Astrocyte (in vitro differentiated cells and primary cell): ENCODE data around the gene AATF. TPM values are rescaled to one million over a fixed set of nuclear protein-coding genes. Genes with fewer than 3 reads are reported as not detected.

ENCODE experiments used
- DNase-seq: peaks from one replicate; pipeline ENCODE4 v3.0.0-alpha.2; 2010; ENCODE audit warnings: low read depth
- FAIRE-seq: peaks from 2 replicates; lab custom pipeline; 2011; peaks lifted over from hg19 to GRCh38; lab: Jason Lieb, UNC
- H2AFZ ChIP-seq: 2 replicates; pipeline ENCODE4 v1.6.0; 2012; ENCODE audit warnings: low read depth, low read length, inconsistent platforms
- H3K27ac ChIP-seq: 2 replicates; pipeline ENCODE4 v1.5.1; 2011; ENCODE audit warnings: low read depth, low read length, inconsistent platforms
- H3K27me3 ChIP-seq: 2 replicates; pipeline ENCODE4 v1.6.0; 2011; ENCODE audit warnings: low read length, inconsistent platforms; ENCODE audit not compliant: insufficient read depth
- H3K36me3 ChIP-seq: 2 replicates; pipeline ENCODE4 v1.5.1; 2011; ENCODE audit warnings: low read length, inconsistent platforms; ENCODE audit not compliant: insufficient read depth
- H3K4me1 ChIP-seq: 2 replicates; pipeline ENCODE4 v1.5.1; 2011; ENCODE audit warnings: low read length, inconsistent platforms; ENCODE audit not compliant: insufficient read depth
- H3K4me2 ChIP-seq: 2 replicates; pipeline ENCODE4 v1.6.0; 2012; ENCODE audit warnings: low read length, inconsistent platforms
- H3K4me3 ChIP-seq: 2 replicates; pipeline ENCODE4 v1.5.1; 2011; ENCODE audit warnings: low read depth, mild to moderate bottlenecking, low read length, inconsistent platforms; ENCODE audit not compliant: insufficient read depth
- H3K79me2 ChIP-seq: 2 replicates; pipeline ENCODE4 v1.6.0; 2012; ENCODE audit warnings: mild to moderate bottlenecking, low read length, inconsistent platforms; ENCODE audit not compliant: insufficient read depth
- H3K9ac ChIP-seq: 2 replicates; pipeline ENCODE4 v1.6.0; 2012; ENCODE audit warnings: mild to moderate bottlenecking, low read length, inconsistent platforms
- H3K9me3 ChIP-seq: 2 replicates; pipeline ENCODE4 v1.5.1; 2012; ENCODE audit warnings: low read depth, mild to moderate bottlenecking, low read length, inconsistent platforms; ENCODE audit not compliant: insufficient read depth
- H4K20me1 ChIP-seq: 2 replicates; pipeline ENCODE4 v1.6.0; 2012; ENCODE audit warnings: low read length, inconsistent platforms; ENCODE audit not compliant: insufficient read depth
- H3K27ac Mint-ChIP-seq: one replicate; pipeline ENCODE4 v1.8.0; 2021; ENCODE audit warnings: mild to moderate bottlenecking, mixed read lengths; ENCODE audit not compliant: unreplicated experiment
- H3K27me3 Mint-ChIP-seq: one replicate; pipeline ENCODE4 v1.8.0; 2021; ENCODE audit warnings: low read depth, mixed read lengths; ENCODE audit not compliant: unreplicated experiment
- H3K36me3 Mint-ChIP-seq: one replicate; pipeline ENCODE4 v1.8.0; 2021; ENCODE audit warnings: low read depth, mixed read lengths; ENCODE audit not compliant: unreplicated experiment
- H3K4me1 Mint-ChIP-seq: one replicate; pipeline ENCODE4 v1.8.0; 2021; ENCODE audit warnings: low read depth, mixed read lengths; ENCODE audit not compliant: unreplicated experiment
- H3K4me3 Mint-ChIP-seq: one replicate; pipeline ENCODE4 v1.8.0; 2021; ENCODE audit warnings: mild to moderate bottlenecking, moderate library complexity, mixed read lengths; ENCODE audit not compliant: unreplicated experiment
- H3K9me3 Mint-ChIP-seq: one replicate; pipeline ENCODE4 v1.8.0; 2021; ENCODE audit warnings: mild to moderate bottlenecking, mixed read lengths; ENCODE audit not compliant: unreplicated experiment
- EZH2 ChIP-seq: IDR thresholded peaks from 2 replicates; pipeline ENCODE4 v1.6.1; 2012; ENCODE audit warnings: mild to moderate bottlenecking, low read length, inconsistent platforms; ENCODE audit not compliant: insufficient read depth
- total RNA-seq: library from RNA; stranded (reverse); gene quantifications from 2 replicates; pipeline ENCODE4 v1.2.1, GENCODE V29; 2021
- TF ChIP-seq, protein P1 (sequence below): IDR thresholded peaks from 2 replicates; pipeline ENCODE4 v1.5.1; 2011; ENCODE audit warnings: low read depth, mild to moderate bottlenecking, inconsistent platforms, low read length, moderate library complexity; ENCODE audit not compliant: insufficient read depth

Gene AATF
- total RNA-seq, 1 donor from 2014 or later = 47.1 TPM

DNA sequence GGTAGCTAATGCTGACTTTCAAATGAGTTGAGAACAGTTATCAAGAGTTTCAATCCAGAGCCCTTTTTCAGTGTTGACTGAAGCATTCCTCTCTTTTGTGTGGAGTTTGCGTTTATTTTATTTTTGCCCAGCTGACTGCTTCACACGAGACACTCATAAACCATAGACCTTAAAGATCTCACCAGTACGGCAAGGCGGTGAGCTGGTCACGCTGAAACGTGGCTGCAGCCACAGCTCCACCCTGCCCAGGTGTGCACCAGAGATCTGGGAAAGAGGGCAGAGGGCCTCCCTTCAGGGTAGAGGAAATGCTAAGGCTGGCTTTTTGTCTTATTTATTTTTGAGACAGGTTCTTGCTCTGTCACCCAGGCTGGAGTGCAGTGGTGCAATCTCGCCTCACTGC is 112.2 kb downstream of the AATF start:
- H3K4me1 Mint-ChIP-seq = no peaks in the 10 kb centered on the region
- H4K20me1 ChIP-seq = no peaks in the 10 kb centered on the region
- FAIRE-seq = no peak
- H3K27ac Mint-ChIP-seq = no peak overlapping the region
- H3K27me3 ChIP-seq = peaks cover 7% of the 10 kb centered on the region
- peaks cover 9% of the 10 kb centered on the region for H3K36me3 ChIP-seq
- no peaks in the 10 kb centered on the region for H3K4me1 ChIP-seq
- H2AFZ ChIP-seq = no peak overlapping the region
- H3K4me3 Mint-ChIP-seq = no peak overlapping the region
- peaks cover 5% of the 10 kb centered on the region for H3K36me3 Mint-ChIP-seq
- no peaks in the 10 kb centered on the region for H3K79me2 ChIP-seq
- H3K9me3 Mint-ChIP-seq = no peaks in the 10 kb centered on the region
- no peak for DNase-seq
- TF ChIP-seq EZH2 = no peak
- TF ChIP-seq, protein P1, sequence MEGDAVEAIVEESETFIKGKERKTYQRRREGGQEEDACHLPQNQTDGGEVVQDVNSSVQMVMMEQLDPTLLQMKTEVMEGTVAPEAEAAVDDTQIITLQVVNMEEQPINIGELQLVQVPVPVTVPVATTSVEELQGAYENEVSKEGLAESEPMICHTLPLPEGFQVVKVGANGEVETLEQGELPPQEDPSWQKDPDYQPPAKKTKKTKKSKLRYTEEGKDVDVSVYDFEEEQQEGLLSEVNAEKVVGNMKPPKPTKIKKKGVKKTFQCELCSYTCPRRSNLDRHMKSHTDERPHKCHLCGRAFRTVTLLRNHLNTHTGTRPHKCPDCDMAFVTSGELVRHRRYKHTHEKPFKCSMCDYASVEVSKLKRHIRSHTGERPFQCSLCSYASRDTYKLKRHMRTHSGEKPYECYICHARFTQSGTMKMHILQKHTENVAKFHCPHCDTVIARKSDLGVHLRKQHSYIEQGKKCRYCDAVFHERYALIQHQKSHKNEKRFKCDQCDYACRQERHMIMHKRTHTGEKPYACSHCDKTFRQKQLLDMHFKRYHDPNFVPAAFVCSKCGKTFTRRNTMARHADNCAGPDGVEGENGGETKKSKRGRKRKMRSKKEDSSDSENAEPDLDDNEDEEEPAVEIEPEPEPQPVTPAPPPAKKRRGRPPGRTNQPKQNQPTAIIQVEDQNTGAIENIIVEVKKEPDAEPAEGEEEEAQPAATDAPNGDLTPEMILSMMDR = no peak
- H3K9me3 ChIP-seq = no peaks in the 10 kb centered on the region
- H3K27me3 Mint-ChIP-seq = peaks cover 21% of the 10 kb centered on the region
- H3K4me2 ChIP-seq = no peak overlapping the region
- no peak overlapping the region for H3K27ac ChIP-seq
- H3K4me3 ChIP-seq = no peak overlapping the region
- no peak overlapping the region for H3K9ac ChIP-seq

DNA sequence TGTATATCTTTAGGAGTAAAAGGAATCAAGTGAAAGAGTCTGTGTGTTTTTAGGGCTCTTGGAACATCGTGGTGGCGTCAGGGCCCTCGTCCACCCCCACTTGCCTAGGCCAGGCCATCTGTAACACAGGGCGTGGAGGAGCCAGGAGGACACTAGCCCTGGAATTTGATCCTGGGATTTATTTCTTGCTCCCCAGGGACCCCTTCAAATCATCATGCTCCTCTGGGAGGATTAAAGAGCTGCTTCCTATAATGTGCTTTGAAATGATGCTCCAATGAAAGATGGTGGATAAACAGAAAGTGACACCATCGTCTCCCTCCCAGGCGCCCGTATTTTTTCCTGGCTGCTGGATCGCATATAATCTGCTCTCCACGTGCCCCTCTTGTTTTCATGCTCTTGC is 113.3 kb downstream of the AATF start:
- Histone ChIP-seq H3K27ac (no peak overlapping the region), H3K79me2 (no peaks in the 10 kb centered on the region), H3K9ac (no peak overlapping the region), H3K27me3 (peaks cover 17% of the 10 kb centered on the region), H3K9me3 (no peaks in the 10 kb centered on the region), H3K4me2 (peak overlapping the region; percentile 4), H2AFZ (no peak overlapping the region), H4K20me1 (no peaks in the 10 kb centered on the region), H3K36me3 (peaks cover 5% of the 10 kb centered on the region), H3K4me1 (no peaks in the 10 kb centered on the region), H3K4me3 (no peak overlapping the region)
- H3K4me3 Mint-ChIP-seq = no peak overlapping the region
- H3K9me3 Mint-ChIP-seq = no peaks in the 10 kb centered on the region
- peaks cover 1% of the 10 kb centered on the region for H3K36me3 Mint-ChIP-seq
- no peak for FAIRE-seq
- no peak for TF ChIP-seq EZH2
- TF ChIP-seq, protein P1 = no peak
- DNase-seq = no peak
- peaks cover 28% of the 10 kb centered on the region for H3K27me3 Mint-ChIP-seq
- H3K4me1 Mint-ChIP-seq = no peaks in the 10 kb centered on the region
- no peak overlapping the region for H3K27ac Mint-ChIP-seq

DNA sequence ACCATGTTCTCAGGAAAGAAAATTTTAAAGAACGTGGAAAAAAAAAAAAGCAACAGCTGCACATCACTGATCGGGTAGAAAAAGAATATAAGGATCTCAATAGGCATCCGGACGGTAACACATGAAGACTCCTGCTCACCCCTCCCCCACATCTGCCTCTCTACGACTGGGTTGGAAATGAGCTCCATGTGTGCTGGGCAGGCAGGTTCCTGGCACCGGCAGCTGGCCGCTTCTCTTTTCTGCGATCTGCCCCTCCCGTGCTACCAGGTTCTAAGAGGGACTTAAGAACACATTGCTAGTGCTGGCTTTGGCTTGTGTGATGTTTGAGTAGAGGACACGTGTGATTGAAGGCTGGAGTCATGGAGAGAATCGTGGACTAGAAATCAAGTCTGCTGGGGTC is 115.5 kb downstream of the AATF start:
- FAIRE-seq = no peak
- no peak overlapping the region for H3K27ac Mint-ChIP-seq
- H3K4me2 ChIP-seq = no peak overlapping the region

More for the DNA sequence above, 115.5 kb downstream of the AATF start:
- no peaks in the 10 kb centered on the region for H3K36me3 Mint-ChIP-seq
- H3K27ac ChIP-seq = no peak overlapping the region
- no peak overlapping the region for H3K9ac ChIP-seq
- H3K9me3 Mint-ChIP-seq = no peaks in the 10 kb centered on the region
- peaks cover 5% of the 10 kb centered on the region for H3K4me1 ChIP-seq
- H4K20me1 ChIP-seq = no peaks in the 10 kb centered on the region
- H3K9me3 ChIP-seq = no peaks in the 10 kb centered on the region
- no peaks in the 10 kb centered on the region for H3K36me3 ChIP-seq
- H3K27me3 ChIP-seq = peaks cover 18% of the 10 kb centered on the region
- H3K79me2 ChIP-seq = no peaks in the 10 kb centered on the region
- TF ChIP-seq, protein P1 = no peak
- no peak for TF ChIP-seq EZH2
- no peak overlapping the region for H2AFZ ChIP-seq
- peaks cover 8% of the 10 kb centered on the region for H3K4me1 Mint-ChIP-seq
- no peak overlapping the region for H3K4me3 Mint-ChIP-seq
- no peak for DNase-seq
- no peak overlapping the region for H3K4me3 ChIP-seq
- peaks cover 28% of the 10 kb centered on the region for H3K27me3 Mint-ChIP-seq
